ENCODE data around the gene ST6GALNAC3.

The ST6GALNAC3 gene

GRCh38 chr1:76190749-76191424 is 116.3 kb downstream of the ST6GALNAC3 start:
- no peak overlapping the region for H3K4me2 ChIP-seq (ENCODE audit: low read length)
- no peaks in the 10 kb centered on the region for H3K9me3 ChIP-seq (ENCODE audit: control insufficient read depth, insufficient read depth, low read length)
- no peaks in the 10 kb centered on the region for H3K79me2 ChIP-seq (ENCODE audit: control insufficient read depth, low read length)
- no peaks in the 10 kb centered on the region for H3K27me3 ChIP-seq (ENCODE audit: control insufficient read depth, low read length)
- H3K4me3 ChIP-seq (ENCODE audit: low read length), result no peak overlapping the region
- TF ChIP-seq, protein P1, sequence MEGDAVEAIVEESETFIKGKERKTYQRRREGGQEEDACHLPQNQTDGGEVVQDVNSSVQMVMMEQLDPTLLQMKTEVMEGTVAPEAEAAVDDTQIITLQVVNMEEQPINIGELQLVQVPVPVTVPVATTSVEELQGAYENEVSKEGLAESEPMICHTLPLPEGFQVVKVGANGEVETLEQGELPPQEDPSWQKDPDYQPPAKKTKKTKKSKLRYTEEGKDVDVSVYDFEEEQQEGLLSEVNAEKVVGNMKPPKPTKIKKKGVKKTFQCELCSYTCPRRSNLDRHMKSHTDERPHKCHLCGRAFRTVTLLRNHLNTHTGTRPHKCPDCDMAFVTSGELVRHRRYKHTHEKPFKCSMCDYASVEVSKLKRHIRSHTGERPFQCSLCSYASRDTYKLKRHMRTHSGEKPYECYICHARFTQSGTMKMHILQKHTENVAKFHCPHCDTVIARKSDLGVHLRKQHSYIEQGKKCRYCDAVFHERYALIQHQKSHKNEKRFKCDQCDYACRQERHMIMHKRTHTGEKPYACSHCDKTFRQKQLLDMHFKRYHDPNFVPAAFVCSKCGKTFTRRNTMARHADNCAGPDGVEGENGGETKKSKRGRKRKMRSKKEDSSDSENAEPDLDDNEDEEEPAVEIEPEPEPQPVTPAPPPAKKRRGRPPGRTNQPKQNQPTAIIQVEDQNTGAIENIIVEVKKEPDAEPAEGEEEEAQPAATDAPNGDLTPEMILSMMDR (IDR thresholded peaks at IDR 0.05; ENCODE audit: low read depth, low read length, poor library complexity, severe bottlenecking), result no peak
- no peak for TF ChIP-seq EZH2phosphoT487 (IDR thresholded peaks at IDR 0.05; ENCODE audit: borderline replicate concordance, low read length)
- no peak overlapping the region for H3K27ac ChIP-seq (ENCODE audit: low read depth, low read length)
- H4K20me1 ChIP-seq (ENCODE audit: control insufficient read depth, insufficient read depth, low read depth, low read length), result no peaks in the 10 kb centered on the region
- no peaks in the 10 kb centered on the region for H3K4me1 ChIP-seq (ENCODE audit: control insufficient read depth, low read length)
- no peaks in the 10 kb centered on the region for H3K9me2 ChIP-seq (replicated peaks; ENCODE audit: control insufficient read depth, low read length)
- H3K36me3 ChIP-seq (ENCODE audit: control insufficient read depth, low read length), result no peaks in the 10 kb centered on the region
- no peaks in the 10 kb centered on the region for H3F3A ChIP-seq (ENCODE audit: control insufficient read depth, insufficient read depth)

DNA sequence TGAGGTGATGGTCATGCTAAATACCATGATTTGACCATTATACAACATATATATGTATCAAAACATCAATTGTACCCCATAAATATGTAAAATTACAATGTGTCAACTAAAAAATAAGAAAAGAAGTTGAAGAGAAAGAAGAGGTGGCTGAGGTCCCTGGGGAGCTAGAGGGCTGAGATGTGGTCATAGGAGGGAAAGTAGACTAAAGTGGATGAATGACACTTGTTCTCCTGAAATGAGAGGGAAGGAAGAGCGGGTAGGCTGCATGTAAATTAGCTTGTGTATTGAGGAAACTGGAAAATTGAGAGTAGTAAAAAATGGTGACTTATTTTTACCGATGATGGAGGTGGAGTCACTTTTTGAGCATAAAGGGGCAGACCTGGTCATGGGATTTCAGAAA is 117.0 kb downstream of the ST6GALNAC3 start:
- TF ChIP-seq, protein P1 (IDR thresholded peaks at IDR 0.05; ENCODE audit: low read depth, low read length, poor library complexity, severe bottlenecking), result no peak
- no peak for TF ChIP-seq EZH2phosphoT487 (IDR thresholded peaks at IDR 0.05; ENCODE audit: borderline replicate concordance, low read length)
- H3K4me2 ChIP-seq (ENCODE audit: low read length), result no peak overlapping the region
- no peaks in the 10 kb centered on the region for H3K4me1 ChIP-seq (ENCODE audit: control insufficient read depth, low read length)
- no peak overlapping the region for H3K27ac ChIP-seq (ENCODE audit: low read depth, low read length)
- no peak overlapping the region for H3K4me3 ChIP-seq (ENCODE audit: low read length)
- H3K9me3 ChIP-seq (ENCODE audit: control insufficient read depth, insufficient read depth, low read length), result no peaks in the 10 kb centered on the region
- no peaks in the 10 kb centered on the region for H3K79me2 ChIP-seq (ENCODE audit: control insufficient read depth, low read length)
- no peaks in the 10 kb centered on the region for H3K27me3 ChIP-seq (ENCODE audit: control insufficient read depth, low read length)
- H4K20me1 ChIP-seq (ENCODE audit: control insufficient read depth, insufficient read depth, low read depth, low read length), result no peaks in the 10 kb centered on the region
- H3K36me3 ChIP-seq (ENCODE audit: control insufficient read depth, low read length), result no peaks in the 10 kb centered on the region
- H3F3A ChIP-seq (ENCODE audit: control insufficient read depth, insufficient read depth), result no peaks in the 10 kb centered on the region
- H3K9me2 ChIP-seq (replicated peaks; ENCODE audit: control insufficient read depth, low read length), result no peaks in the 10 kb centered on the region

DNA sequence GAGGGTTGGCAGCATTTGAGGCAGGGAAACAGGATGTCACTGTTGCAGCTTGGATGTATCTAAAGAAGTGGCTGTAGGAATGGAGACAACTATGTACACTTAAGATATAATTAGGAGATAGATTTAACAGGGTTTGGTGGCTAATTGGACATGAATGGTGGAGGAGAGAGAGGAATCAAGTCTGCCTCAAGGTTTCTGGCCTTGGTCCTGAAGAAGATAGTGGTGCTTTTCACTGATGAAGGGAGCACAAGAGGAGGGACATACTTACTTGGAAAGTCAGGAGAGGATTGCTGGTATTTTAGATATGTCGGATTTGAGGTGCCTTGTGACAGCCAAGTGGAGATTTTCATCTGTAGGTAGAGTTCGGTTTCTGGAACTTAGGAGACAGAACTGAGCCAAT is 123.9 kb downstream of the ST6GALNAC3 start:
- H3K4me2 ChIP-seq (ENCODE audit: low read length), result no peak overlapping the region
- H3K27ac ChIP-seq (ENCODE audit: low read depth, low read length), result no peak overlapping the region
- no peaks in the 10 kb centered on the region for H4K20me1 ChIP-seq (ENCODE audit: control insufficient read depth, insufficient read depth, low read depth, low read length)
- no peaks in the 10 kb centered on the region for H3F3A ChIP-seq (ENCODE audit: control insufficient read depth, insufficient read depth)
- no peaks in the 10 kb centered on the region for H3K36me3 ChIP-seq (ENCODE audit: control insufficient read depth, low read length)
- TF ChIP-seq, protein P1 (IDR thresholded peaks at IDR 0.05; ENCODE audit: low read depth, low read length, poor library complexity, severe bottlenecking), result no peak
- H3K9me2 ChIP-seq (replicated peaks; ENCODE audit: control insufficient read depth, low read length), result no peaks in the 10 kb centered on the region
- no peaks in the 10 kb centered on the region for H3K9me3 ChIP-seq (ENCODE audit: control insufficient read depth, insufficient read depth, low read length)
- H3K79me2 ChIP-seq (ENCODE audit: control insufficient read depth, low read length), result no peaks in the 10 kb centered on the region
- H3K4me1 ChIP-seq (ENCODE audit: control insufficient read depth, low read length), result no peaks in the 10 kb centered on the region
- H3K27me3 ChIP-seq (ENCODE audit: control insufficient read depth, low read length), result no peaks in the 10 kb centered on the region
- H3K4me3 ChIP-seq (ENCODE audit: low read length), result no peak overlapping the region
